Karpas-422 (cell line): Measurements from ENCODE around the gene MAP3K6. TPM values are rescaled to one million over a fixed set of nuclear protein-coding genes. Genes with fewer than 3 reads are reported as not detected.

Experiments
- DNase-seq: peaks from one replicate; pipeline ENCODE4 v3.0.0-alpha.2; 2015
- H2AFZ ChIP-seq: fragments of 200-600 bp; sonication (generic); 2 replicates; pipeline ENCODE4 v1.6.1; 2014; ENCODE audit warnings: antibody characterized with exemption, low read length, mixed read lengths
- H3K27ac ChIP-seq: fragments of 200-600 bp; sonication (generic); 2 replicates; pipeline ENCODE4 v1.5.1; 2014; ENCODE audit warnings: mild to moderate bottlenecking, low read length, moderate library complexity
- H3K27me3 ChIP-seq: fragments of 200-600 bp; sonication (generic); 2 replicates; pipeline ENCODE4 v1.6.1; 2014; ENCODE audit warnings: low read length, mixed read lengths
- H3K36me3 ChIP-seq: fragments of 200-600 bp; sonication (generic); 2 replicates; pipeline ENCODE4 v1.6.1; 2014; ENCODE audit warnings: low read length, mixed read lengths; ENCODE audit not compliant: insufficient read depth
- H3K4me1 ChIP-seq: fragments of 200-600 bp; sonication (generic); 2 replicates; pipeline ENCODE4 v1.6.1; 2014; ENCODE audit warnings: mild to moderate bottlenecking, low read length, mixed read lengths
- H3K4me2 ChIP-seq: fragments of 200-600 bp; sonication (generic); 2 replicates; pipeline ENCODE4 v1.6.1; 2014; ENCODE audit warnings: low read length, low read depth, mild to moderate bottlenecking; ENCODE audit not compliant: poor library complexity, severe bottlenecking
- H3K4me3 ChIP-seq: fragments of 200-600 bp; sonication (generic); 2 replicates; pipeline ENCODE4 v1.5.1; 2014; ENCODE audit warnings: mild to moderate bottlenecking, antibody characterized with exemption, low read length, mixed read lengths
- H3K79me2 ChIP-seq: fragments of 200-600 bp; sonication (generic); 2 replicates; pipeline ENCODE4 v1.6.1; 2014; ENCODE audit warnings: mild to moderate bottlenecking, low read length, mixed read lengths
- H3K9ac ChIP-seq: fragments of 200-600 bp; sonication (generic); 2 replicates; pipeline ENCODE4 v1.6.0; 2014; ENCODE audit warnings: low read length
- H3K9me2 ChIP-seq: fragments of 200-600 bp; sonication (generic), shearing (Covaris generic); replicated peaks from 2 replicates; pipeline ENCODE4 v1.6.0; 2014; ENCODE audit warnings: mild to moderate bottlenecking, low read length, moderate library complexity; ENCODE audit not compliant: insufficient read depth
- H3K9me3 ChIP-seq: fragments of 300-700, 200-600 bp; sonication (generic); 2 replicates; pipeline ENCODE4 v1.6.1; 2014; ENCODE audit warnings: low read length, mixed read lengths
- H4K20me1 ChIP-seq: fragments of 200-600 bp; sonication (generic); 2 replicates; pipeline ENCODE4 v1.6.1; 2014; ENCODE audit warnings: mild to moderate bottlenecking, antibody characterized with exemption, low read length, low read depth; ENCODE audit not compliant: insufficient read depth
- total RNA-seq: library from RNA; depleted of rRNA; stranded (reverse); fragments of >200 nt; shearing (Covaris generic); gene quantifications from 2 replicates; pipeline ENCODE4 v1.2.3, GENCODE V29; 2014; ENCODE audit warnings: low replicate concordance

MAP3K6 gene
- total RNA-seq, 1 experiment from 2014 or later = 3.0 TPM

- H3K9ac ChIP-seq = peak within 1 kb of the TSS; percentile 98
- peaks cover 49% of the 10 kb centered on the region for H3K79me2 ChIP-seq
- H3K27ac ChIP-seq = peak within 1 kb of the TSS; percentile 73
- no peaks in the 10 kb centered on the region for H3K27me3 ChIP-seq
- no peaks in the 10 kb centered on the region for H4K20me1 ChIP-seq
- peaks cover 21% of the 10 kb centered on the region for H3K4me1 ChIP-seq
- H3K9me3 ChIP-seq = no peaks in the 10 kb centered on the region
- peak within 1 kb of the TSS; percentile 96 for H3K4me3 ChIP-seq
- peak within 1 kb of the TSS; percentile 96 for H2AFZ ChIP-seq
- no peaks in the 10 kb centered on the region for H3K9me2 ChIP-seq
- DNase-seq = peak; percentile 99
- peak within 1 kb of the TSS; percentile 100 for H3K4me2 ChIP-seq
- H3K36me3 ChIP-seq = peaks cover 23% of the 10 kb centered on the region; the same call in 1 of the 2 replicates
Measured at GRCh38 chr1:27321813-27322568, 44.8 kb downstream of the MAP3K6 start, which contains the start of gene TMEM222. TMEM222 (plus strand) TSS chr1:27322163; CDS start chr1:27322198, 35 bp downstream.

- no peaks in the 10 kb centered on the region for H4K20me1 ChIP-seq
- no peak overlapping the region for H3K4me3 ChIP-seq
- peaks cover 15% of the 10 kb centered on the region for H3K79me2 ChIP-seq
- no peak overlapping the region for H3K27ac ChIP-seq
- no peak for DNase-seq
- no peaks in the 10 kb centered on the region for H3K9me3 ChIP-seq
- 0 out of 2 replicates have a peak, but pooled peaks cover 2% of the 10 kb centered on the region for H3K36me3 ChIP-seq
- H3K4me1 ChIP-seq = peaks cover 18% of the 10 kb centered on the region
- H3K27me3 ChIP-seq = no peaks in the 10 kb centered on the region
- H2AFZ ChIP-seq = no peak overlapping the region
- H3K9ac ChIP-seq = no peak overlapping the region
- no peaks in the 10 kb centered on the region for H3K9me2 ChIP-seq
- no peak overlapping the region for H3K4me2 ChIP-seq
Measured at GRCh38 chr1:27318596-27318995, 48.2 kb downstream of the MAP3K6 start.

- Histone ChIP-seq H3K4me3 (no peak overlapping the region), H3K27me3 (no peaks in the 10 kb centered on the region), H3K79me2 (peaks cover 10% of the 10 kb centered on the region), H3K27ac (no peak overlapping the region), H3K9me3 (no peaks in the 10 kb centered on the region), H3K4me2 (no peak overlapping the region), H3K9me2 (no peaks in the 10 kb centered on the region), H3K36me3 (no peaks in the 10 kb centered on the region), H4K20me1 (no peaks in the 10 kb centered on the region), H2AFZ (no peak overlapping the region), H3K4me1 (peaks cover 13% of the 10 kb centered on the region), H3K9ac (no peak overlapping the region)
- no peak for DNase-seq
Measured at GRCh38 chr1:27318136-27318535, 48.6 kb downstream of the MAP3K6 start.

DNA sequence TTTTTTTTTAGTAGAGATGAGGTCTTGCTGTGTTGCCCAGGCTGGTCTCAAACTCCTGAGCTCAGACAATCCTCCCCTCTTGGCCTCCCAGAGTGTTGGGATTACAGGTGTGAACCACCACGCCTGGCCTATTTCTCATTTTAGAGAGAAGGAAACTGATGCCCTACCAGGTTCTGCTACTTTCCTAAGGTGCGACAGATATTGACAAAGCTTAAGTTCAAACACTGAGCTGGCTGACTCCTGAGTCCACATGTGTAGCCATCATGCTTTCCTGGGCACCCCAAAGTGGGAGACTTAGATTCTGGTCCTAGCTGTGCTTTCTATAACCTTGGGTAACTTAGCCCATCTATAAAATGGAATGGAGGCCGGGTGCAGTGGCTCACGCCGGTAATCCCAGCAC, 49.9 kb downstream of the MAP3K6 start:
- Histone ChIP-seq H2AFZ (no peak overlapping the region), H3K27ac (no peak overlapping the region), H3K4me2 (no peak overlapping the region), H3K9me2 (no peaks in the 10 kb centered on the region), H4K20me1 (no peaks in the 10 kb centered on the region), H3K4me3 (no peak overlapping the region), H3K79me2 (no peaks in the 10 kb centered on the region), H3K4me1 (peaks cover 10% of the 10 kb centered on the region), H3K9me3 (no peaks in the 10 kb centered on the region), H3K36me3 (no peaks in the 10 kb centered on the region), H3K9ac (no peak overlapping the region), H3K27me3 (no peaks in the 10 kb centered on the region)
- DNase-seq = no peak

DNA sequence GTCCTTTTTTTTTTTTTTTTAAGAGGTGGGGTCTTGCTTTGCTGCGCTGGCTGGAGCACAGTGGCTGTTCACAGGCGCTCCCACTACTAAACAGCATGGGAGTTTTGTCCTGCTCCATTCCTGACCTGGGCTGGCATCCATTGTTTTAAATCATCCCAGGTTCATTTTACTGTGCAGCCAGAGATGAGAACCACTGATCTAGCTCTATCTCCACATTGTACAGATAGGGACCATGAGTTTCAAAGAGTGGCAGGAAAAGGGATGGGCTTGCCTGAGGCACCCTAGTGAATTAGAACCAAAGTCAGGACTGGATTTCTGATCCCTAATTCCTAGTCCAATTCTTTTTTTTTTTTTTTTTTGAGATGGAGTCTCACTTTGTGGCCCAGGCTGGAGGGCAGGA, 52.0 kb downstream of the MAP3K6 start:
- Histone ChIP-seq H3K36me3 (0 out of 2 replicates have a peak, but pooled peaks cover 4% of the 10 kb centered on the region), H3K27me3 (no peaks in the 10 kb centered on the region), H3K79me2 (no peaks in the 10 kb centered on the region), H3K9ac (no peak overlapping the region), H3K9me2 (no peaks in the 10 kb centered on the region), H3K9me3 (no peaks in the 10 kb centered on the region), H3K4me1 (no peaks in the 10 kb centered on the region; the same call in 1 of the 2 replicates), H3K27ac (no peak overlapping the region), H3K4me3 (no peak overlapping the region), H2AFZ (no peak overlapping the region), H4K20me1 (no peaks in the 10 kb centered on the region), H3K4me2 (no peak overlapping the region)
- DNase-seq = no peak

- Histone ChIP-seq H3K4me1 (no peaks in the 10 kb centered on the region; the same call in 1 of the 2 replicates), H3K4me3 (no peak overlapping the region), H3K79me2 (no peaks in the 10 kb centered on the region), H3K9me2 (no peaks in the 10 kb centered on the region), H3K36me3 (0 out of 2 replicates have a peak, but pooled peaks cover 4% of the 10 kb centered on the region), H3K9ac (no peak overlapping the region), H3K27ac (no peak overlapping the region), H3K27me3 (no peaks in the 10 kb centered on the region), H4K20me1 (no peaks in the 10 kb centered on the region), H3K4me2 (no peak overlapping the region), H2AFZ (no peak overlapping the region), H3K9me3 (no peaks in the 10 kb centered on the region)
- peak; percentile 54 for DNase-seq
Measured at GRCh38 chr1:27314169-27314568, 52.6 kb downstream of the MAP3K6 start.

- no peak for DNase-seq
- Histone ChIP-seq H3K9ac (no peak overlapping the region), H3K9me2 (no peaks in the 10 kb centered on the region), H3K4me3 (no peak overlapping the region), H3K4me1 (no peaks in the 10 kb centered on the region; the same call in 1 of the 2 replicates), H2AFZ (no peak overlapping the region), H3K36me3 (0 out of 2 replicates have a peak, but pooled peaks cover 4% of the 10 kb centered on the region), H3K27ac (no peak overlapping the region), H3K79me2 (no peaks in the 10 kb centered on the region), H4K20me1 (no peaks in the 10 kb centered on the region), H3K27me3 (no peaks in the 10 kb centered on the region), H3K4me2 (no peak overlapping the region), H3K9me3 (no peaks in the 10 kb centered on the region)
Measured at GRCh38 chr1:27307874-27308598, 58.7 kb downstream of the MAP3K6 start.
